ENCODE results near the gene LIPG.

DNA sequence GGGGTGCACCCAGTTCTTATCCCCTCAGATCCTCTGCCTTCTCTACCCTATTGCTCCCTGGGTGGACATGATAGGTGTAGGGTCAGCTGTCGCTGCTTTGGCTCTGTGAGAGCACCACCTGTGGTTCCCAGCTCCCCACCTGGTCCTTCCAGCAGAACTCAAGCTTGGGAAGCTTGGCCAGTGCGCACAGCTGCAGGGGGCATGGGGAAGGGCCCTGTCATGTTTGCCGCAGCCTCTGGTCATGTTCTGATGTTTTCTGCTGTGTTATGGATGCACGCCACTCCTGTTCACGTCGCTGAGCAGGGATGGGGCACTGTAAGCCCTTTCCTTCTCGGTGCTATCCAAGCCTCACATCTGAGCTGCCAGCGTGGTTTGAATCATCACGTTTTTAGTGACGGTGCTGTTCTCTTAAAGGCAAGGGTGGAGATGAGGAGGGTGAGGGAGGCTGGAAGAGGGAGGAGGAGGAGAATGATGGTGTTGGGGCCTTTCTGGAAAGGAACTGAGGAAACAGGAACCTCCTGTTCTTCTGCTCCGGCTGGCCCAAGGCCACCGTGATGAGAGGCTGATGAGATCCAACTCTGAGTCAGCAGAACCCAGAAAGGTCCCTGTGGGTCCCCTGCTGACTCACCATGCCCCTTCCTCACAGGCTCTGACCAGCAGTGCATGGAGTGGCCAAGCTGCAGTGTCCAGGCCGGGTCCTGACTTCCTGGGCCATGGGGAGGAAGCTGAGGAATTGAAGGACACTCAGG lies 78.0 kb downstream of the LIPG start:
- TF ChIP-seq, protein P1, sequence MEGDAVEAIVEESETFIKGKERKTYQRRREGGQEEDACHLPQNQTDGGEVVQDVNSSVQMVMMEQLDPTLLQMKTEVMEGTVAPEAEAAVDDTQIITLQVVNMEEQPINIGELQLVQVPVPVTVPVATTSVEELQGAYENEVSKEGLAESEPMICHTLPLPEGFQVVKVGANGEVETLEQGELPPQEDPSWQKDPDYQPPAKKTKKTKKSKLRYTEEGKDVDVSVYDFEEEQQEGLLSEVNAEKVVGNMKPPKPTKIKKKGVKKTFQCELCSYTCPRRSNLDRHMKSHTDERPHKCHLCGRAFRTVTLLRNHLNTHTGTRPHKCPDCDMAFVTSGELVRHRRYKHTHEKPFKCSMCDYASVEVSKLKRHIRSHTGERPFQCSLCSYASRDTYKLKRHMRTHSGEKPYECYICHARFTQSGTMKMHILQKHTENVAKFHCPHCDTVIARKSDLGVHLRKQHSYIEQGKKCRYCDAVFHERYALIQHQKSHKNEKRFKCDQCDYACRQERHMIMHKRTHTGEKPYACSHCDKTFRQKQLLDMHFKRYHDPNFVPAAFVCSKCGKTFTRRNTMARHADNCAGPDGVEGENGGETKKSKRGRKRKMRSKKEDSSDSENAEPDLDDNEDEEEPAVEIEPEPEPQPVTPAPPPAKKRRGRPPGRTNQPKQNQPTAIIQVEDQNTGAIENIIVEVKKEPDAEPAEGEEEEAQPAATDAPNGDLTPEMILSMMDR (IDR thresholded peaks at IDR 0.05): no peak
- no peak for TF ChIP-seq POLR2A (IDR thresholded peaks at IDR 0.05)

Data from prostate gland (tissue), 2 donors.